ENCODE results near the gene CHSY1.

Gene CHSY1

DNA sequence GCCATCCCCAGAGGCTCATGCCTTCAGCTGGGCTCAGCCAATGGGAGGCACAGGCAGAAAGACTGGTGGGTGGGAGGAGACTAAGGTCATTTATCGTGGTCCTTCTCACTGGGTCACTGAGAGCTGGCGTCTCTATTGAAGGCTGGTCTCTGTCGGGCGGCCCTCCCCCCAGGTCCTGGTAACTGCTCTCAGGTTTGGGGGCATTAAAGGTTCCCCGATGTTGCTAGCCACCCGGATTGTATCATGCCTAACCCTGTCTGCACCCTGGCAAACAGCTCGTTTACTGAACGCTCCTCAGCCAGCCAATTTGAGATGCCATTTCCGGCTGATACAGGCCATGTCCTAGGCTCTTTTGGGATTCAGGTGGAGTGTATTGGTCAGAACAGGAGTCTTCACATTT, 14.9 kb upstream of the CHSY1 start:
- no peak for DNase-seq (ENCODE audit: low read depth)
- TF ChIP-seq, protein P1, sequence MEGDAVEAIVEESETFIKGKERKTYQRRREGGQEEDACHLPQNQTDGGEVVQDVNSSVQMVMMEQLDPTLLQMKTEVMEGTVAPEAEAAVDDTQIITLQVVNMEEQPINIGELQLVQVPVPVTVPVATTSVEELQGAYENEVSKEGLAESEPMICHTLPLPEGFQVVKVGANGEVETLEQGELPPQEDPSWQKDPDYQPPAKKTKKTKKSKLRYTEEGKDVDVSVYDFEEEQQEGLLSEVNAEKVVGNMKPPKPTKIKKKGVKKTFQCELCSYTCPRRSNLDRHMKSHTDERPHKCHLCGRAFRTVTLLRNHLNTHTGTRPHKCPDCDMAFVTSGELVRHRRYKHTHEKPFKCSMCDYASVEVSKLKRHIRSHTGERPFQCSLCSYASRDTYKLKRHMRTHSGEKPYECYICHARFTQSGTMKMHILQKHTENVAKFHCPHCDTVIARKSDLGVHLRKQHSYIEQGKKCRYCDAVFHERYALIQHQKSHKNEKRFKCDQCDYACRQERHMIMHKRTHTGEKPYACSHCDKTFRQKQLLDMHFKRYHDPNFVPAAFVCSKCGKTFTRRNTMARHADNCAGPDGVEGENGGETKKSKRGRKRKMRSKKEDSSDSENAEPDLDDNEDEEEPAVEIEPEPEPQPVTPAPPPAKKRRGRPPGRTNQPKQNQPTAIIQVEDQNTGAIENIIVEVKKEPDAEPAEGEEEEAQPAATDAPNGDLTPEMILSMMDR (IDR thresholded peaks at IDR 0.05; ENCODE audit: insufficient read depth, low read depth, low read length, missing control alignments) = no peak
- no peak overlapping the region for H3K4me3 ChIP-seq (ENCODE audit: low read length)

DNA sequence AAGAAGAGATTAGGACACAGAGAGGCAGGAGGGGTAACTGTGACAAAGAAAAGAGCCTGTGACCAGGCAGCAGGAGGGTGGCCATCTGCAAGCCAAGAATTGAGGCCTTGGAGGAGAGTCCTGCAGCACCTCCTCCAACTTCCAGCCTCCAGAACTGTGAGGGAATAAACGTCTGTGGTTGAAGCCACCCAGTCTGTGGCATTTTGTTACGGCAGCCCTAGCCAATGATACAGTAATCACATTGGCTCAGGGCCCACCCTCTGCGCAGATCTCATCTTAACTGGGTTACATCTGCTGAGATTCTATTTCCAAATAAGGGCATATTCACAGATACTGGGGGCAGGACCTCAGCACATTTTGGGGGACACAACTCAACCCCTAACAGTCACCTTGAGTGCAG, 14.2 kb upstream of the CHSY1 start:
- no peak overlapping the region for H3K4me3 ChIP-seq (ENCODE audit: low read length)
- no peak for DNase-seq (ENCODE audit: low read depth)
- TF ChIP-seq, protein P1 (IDR thresholded peaks at IDR 0.05; ENCODE audit: insufficient read depth, low read depth, low read length, missing control alignments) = no peak

DNA sequence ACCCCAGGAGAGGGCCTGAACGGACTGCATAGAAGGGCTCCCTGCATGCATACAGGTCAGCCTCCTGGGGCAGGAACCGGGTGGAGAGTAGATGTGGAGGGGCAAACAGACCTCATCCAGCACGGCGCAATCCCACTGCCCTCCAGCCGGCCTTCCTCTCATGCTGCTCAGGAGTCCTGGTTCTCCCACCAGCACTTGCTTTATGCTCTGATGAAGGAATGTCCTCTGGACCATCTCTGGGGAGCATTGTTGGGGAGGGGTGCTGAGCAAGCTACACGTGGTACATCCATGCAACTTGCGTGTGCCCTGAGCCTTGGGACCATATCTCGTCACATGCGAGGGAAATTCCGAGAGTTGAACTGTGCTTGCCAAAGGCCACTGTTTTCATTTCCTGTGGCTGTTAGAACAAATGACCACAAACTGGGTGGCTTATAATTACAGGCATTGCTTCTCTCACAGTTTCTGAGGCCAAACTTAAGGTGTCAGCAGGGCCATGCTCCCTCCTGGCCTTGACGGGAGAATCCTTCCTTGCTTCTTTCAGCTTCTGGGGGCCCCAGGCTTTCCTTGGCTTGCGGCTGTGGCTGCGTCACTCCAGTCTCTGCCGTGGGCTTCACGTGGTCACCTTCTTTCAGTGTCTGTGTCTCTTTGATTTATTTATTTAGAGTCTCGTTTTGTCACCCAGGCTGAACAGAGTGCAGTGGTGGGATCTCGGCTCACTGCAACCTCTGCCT, 13.2 kb upstream of the CHSY1 start:
- H3K4me3 ChIP-seq (ENCODE audit: low read length) = no peak overlapping the region
- no peak for DNase-seq (ENCODE audit: low read depth)
- TF ChIP-seq, protein P1 (IDR thresholded peaks at IDR 0.05; ENCODE audit: insufficient read depth, low read depth, low read length, missing control alignments) = no peak

DNA sequence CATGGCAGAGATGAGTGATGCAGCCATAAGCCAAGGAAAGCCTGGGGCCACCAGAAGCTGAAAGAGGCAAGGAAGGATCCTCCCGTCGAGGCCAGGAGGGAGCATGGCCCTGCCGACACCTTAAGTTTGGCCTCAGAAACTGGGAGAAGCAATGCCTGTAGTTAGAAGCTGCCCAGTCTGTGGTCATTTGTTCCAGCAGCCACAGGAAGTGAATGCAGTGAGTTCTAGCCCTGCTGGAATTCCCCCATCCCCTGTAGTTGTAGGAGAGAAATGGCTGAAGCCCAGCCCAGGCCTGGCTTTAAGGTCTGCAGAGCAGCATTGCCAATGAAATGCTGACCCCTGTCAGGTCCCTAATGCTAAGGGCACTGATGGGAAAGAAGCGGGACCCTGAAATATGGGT, 12.2 kb upstream of the CHSY1 start:
- H3K4me3 ChIP-seq (ENCODE audit: low read length) = no peak overlapping the region
- no peak for DNase-seq (ENCODE audit: low read depth)
- TF ChIP-seq, protein P1 (IDR thresholded peaks at IDR 0.05; ENCODE audit: insufficient read depth, low read depth, low read length, missing control alignments) = no peak

DNA sequence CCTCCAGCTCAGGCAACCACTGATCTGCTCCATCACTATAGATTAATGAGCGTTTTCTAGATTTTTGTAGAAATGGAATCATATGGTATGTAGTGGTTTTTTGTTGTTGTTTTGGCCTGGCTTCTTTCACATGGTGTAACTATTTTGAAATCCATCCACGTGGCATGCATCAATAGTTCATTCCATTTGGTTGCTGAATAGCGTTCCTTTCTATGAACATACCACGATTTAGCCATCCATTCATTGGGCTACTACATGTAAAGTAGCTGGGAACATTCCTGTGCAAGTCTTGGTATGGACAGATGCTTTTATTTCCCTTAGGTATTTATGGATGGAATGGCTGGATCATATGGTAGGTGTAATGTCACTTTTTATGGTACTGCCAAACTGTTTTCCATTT, 10.7 kb upstream of the CHSY1 start:
- TF ChIP-seq, protein P1 (IDR thresholded peaks at IDR 0.05; ENCODE audit: insufficient read depth, low read depth, low read length, missing control alignments) = no peak
- no peak overlapping the region for H3K4me3 ChIP-seq (ENCODE audit: low read length)
- no peak for DNase-seq (ENCODE audit: low read depth)

DNA sequence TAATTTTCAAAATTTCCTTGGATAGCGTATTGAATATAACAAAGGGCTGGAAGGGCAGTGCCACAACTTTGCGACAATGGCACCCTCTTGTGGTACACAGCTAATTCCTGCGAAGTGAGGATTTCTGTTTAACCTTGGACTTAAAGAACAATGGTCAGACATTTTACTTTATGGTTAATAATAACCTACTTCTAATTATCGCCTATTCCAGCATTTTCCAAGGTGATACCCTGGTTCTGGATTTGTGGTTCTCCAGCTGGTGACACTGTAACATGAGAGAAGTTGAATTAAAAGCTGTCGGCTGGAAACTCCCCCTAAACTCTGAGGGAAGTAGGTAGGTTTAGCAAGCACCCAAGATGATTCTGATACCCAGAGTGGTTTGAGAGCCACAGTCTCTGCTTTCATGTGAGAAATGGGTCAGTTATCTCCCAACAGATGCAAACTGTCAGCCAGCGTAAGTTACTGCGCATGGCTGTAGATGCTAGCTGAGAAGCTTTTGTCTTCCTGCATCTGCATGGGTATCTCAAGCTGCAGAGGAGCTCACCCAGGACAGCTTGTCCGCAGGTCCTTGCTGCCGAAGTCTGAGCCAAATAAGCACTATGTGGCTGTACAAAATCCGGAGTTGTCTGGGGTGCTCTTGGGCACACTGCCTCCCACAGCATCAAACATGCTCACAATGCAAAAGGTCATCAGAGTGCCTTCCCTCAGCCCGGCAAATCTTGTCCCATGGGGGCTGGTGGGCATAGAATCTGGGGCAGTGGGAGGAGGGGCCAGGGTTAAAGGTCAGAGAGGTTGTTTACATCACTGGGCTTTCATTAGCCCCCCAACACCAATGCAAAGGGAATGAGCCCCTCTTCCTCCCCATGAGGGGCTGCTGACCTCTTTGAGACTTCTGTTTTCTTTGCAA, 6.6 kb upstream of the CHSY1 start:
- H3K4me3 ChIP-seq (ENCODE audit: low read length) = no peak overlapping the region
- DNase-seq (ENCODE audit: low read depth) = peak; percentile 75
- TF ChIP-seq, protein P1 (IDR thresholded peaks at IDR 0.05; ENCODE audit: insufficient read depth, low read depth, low read length, missing control alignments) = peak; percentile 84
